Transverse colon (tissue), 4 donors: ENCODE measurements around the gene CCNL1. TPM values are rescaled to one million over a fixed set of nuclear protein-coding genes. Genes with fewer than 3 reads are reported as not detected.
"Not testable (repeated sequence)": the region's sequence is repeated elsewhere in the genome, so short reads cannot be mapped to it uniquely, and the experiment has no call there.

Experiments used
- DNase-seq: peaks from one replicate; pipeline ENCODE4 v3.0.0-alpha.2; 2019
- H3K27ac ChIP-seq, 4 donors: fragments of 200-600 bp; sonication (generic); 2 replicates each; pipeline ENCODE4 v1.5.1; 2016 to 2018; ENCODE audit warnings: inconsistent platforms in 4 of 4
- H3K27me3 ChIP-seq: fragments of 200-600 bp; sonication (generic); 2 replicates; pipeline ENCODE4 v1.5.1; 2017; ENCODE audit warnings: inconsistent platforms
- H3K36me3 ChIP-seq, 4 donors: fragments of 200-600 bp; sonication (generic); 2 replicates each; pipeline ENCODE4 v1.5.1; 2017 to 2019; ENCODE audit warnings: inconsistent platforms in 4 of 4
- H3K4me1 ChIP-seq, 4 donors: fragments of 200-600 bp; sonication (generic); 2 replicates each; pipeline ENCODE4 v1.5.1; 2017 to 2020; ENCODE audit warnings: inconsistent platforms in 4 of 4
- H3K4me3 ChIP-seq, 4 donors: fragments of 200-600 bp; sonication (generic); 1 replicate in 1 of 4; 2 replicates in 3 of 4; pipeline versions ENCODE4 v1.5.1 to v1.6.1; 2017 to 2019; ENCODE audit warnings: inconsistent platforms in 4 of 4
- H3K9me3 ChIP-seq, 2 donors: fragments of 200-600 bp; sonication (generic); 2 replicates each; pipeline ENCODE4 v1.5.1; 2017 to 2019; ENCODE audit warnings: inconsistent platforms in 2 of 2
- CTCF ChIP-seq, 5 experiments: fragments of 200-600 bp in 3 of 5; fragments of 450-650 bp in 2 of 5; sonication (generic) in 3 of 5; IDR thresholded peaks; 1 replicate in 2 of 5; 2 replicates in 3 of 5; pipeline ENCODE4 v1.5.1; 2016 to 2017; ENCODE audit warnings: antibody characterized with exemption in 5 of 5, inconsistent platforms in 3 of 5, mild to moderate bottlenecking in 2 of 5, moderate library complexity in 1 of 5
- EP300 ChIP-seq: sonication (generic); formaldehyde crosslinking; IDR thresholded peaks from one replicate; pipeline ENCODE4 v1.6.1; 2017; ENCODE audit warnings: antibody characterized with exemption, low read depth
- POLR2A ChIP-seq: fragments of 450-650 bp; IDR thresholded peaks from one replicate; pipeline ENCODE4 v1.6.1; 2016; ENCODE audit warnings: antibody characterized with exemption, mild to moderate bottlenecking, moderate library complexity
- POLR2AphosphoS5 ChIP-seq, 3 donors: sonication (generic); formaldehyde crosslinking; IDR thresholded peaks; one replicate each; pipeline ENCODE4 v1.6.1; 2016; ENCODE audit warnings: antibody characterized with exemption in 3 of 3
- WGBS, 2 donors: methylation state at CpG; one replicate each; pipeline ENCODE4 v1.1.5; 2018; ENCODE audit warnings: low coverage in 1 of 2; 5-methylcytosine and 5-hydroxymethylcytosine counted together
- in situ Hi-C, 4 donors: fragments of 200-750 bp; cut with MboI; loops; one replicate each; pipeline versions ENCODE4 v1.15.0 to v1.15.1; 2017; ENCODE audit warnings: low sequenced_read_pairs in 3 of 4, low pct_ligation_motif_present in 1 of 4, low pct_unique_long_range_greater_than_20kb in 1 of 4
- intact Hi-C: fragments of 100-400 bp; cut with DNase I; formaldehyde crosslinking; loops from one replicate; pipeline ENCODE4 v1.15.1; 2023; ENCODE audit warnings: low total_unique reads
- total RNA-seq, 4 donors: library from RNA; depleted of rRNA; stranded (reverse); fragments of >200 nt; gene quantifications; one replicate each; pipeline ENCODE4 v1.1.0, GENCODE V29; 2016

Gene CCNL1
- total RNA-seq, 4 donors from 2014 or later = 288 to 422 (median 308) TPM

DNA sequence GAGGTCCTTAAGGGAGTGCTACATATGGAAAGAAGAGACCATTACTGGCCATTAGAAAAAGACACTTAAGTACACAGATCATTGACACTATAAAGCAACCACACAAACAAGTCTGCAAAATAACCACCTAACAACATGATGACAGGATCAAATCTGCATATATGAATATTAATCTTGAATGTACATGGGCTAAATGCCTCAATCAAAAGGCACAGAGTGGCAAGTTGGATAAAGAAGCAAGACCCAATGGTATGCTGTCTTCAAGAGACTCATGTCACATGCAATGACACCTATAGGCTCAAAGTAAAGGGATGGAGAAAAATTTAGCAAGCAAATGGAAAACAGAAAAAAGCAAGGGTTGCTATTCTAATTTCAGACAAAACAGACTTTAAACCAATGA, 28.4 kb upstream of the CCNL1 start:
- in situ Hi-C loops = no loop called here
- Histone ChIP-seq H3K27me3 (no peaks in the 10 kb centered on the region), H3K27ac (no peak overlapping the region), H3K4me3 (no peak overlapping the region), H3K36me3 (peaks cover 0 to 7% (median 2%) of the 10 kb centered on the region in 4 donors), H3K4me1 (no peaks in the 10 kb centered on the region), H3K9me3 (peaks cover 20 to 26% of the 10 kb centered on the region in 2 donors)
- no peak for TF ChIP-seq POLR2AphosphoS5 (IDR thresholded peaks at IDR 0.05)
- TF ChIP-seq POLR2A = no peak
- intact Hi-C loops = no loop called here
- DNase-seq = no peak

DNA sequence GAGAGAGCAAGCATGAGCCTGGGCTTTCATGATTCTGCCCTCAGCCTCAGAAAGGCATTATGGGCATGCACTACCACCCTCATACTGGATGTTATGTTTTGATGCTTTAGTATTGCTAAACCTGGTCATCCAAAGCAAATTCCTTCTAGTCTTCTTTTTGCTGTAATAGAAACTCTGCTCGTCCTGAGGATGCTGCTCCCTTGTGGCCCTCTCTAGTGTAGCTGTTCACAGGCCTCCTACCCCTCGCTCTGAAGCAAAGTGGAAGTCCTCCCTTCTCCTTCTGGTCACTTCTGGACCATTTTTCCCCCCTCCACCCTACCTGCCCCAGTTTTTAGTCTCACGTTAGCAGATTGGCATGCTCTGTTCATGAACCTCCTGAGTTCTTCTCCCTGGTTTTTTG, 22.9 kb upstream of the CCNL1 start:
- no peak overlapping the region for H3K4me3 ChIP-seq
- no peak for DNase-seq
- H3K9me3 ChIP-seq = peaks cover 4 to 13% of the 10 kb centered on the region in 2 donors
- WGBS, 2 donors = 85 to 100% methylated on average over 1 to 3 of the region's 3 CpGs
- in situ Hi-C loops (no loop called here), intact Hi-C loops (no loop called here)
- H3K36me3 ChIP-seq = peaks cover 0 to 7% (median 2%) of the 10 kb centered on the region in 4 donors
- TF ChIP-seq EP300 (no peak), CTCF (IDR thresholded peaks at IDR 0.05) (no peak), POLR2A (no peak), POLR2AphosphoS5 (IDR thresholded peaks at IDR 0.05) (no peak)
- no peaks in the 10 kb centered on the region for H3K27me3 ChIP-seq
- H3K4me1 ChIP-seq = no peaks in the 10 kb centered on the region
- H3K27ac ChIP-seq = no peak overlapping the region

- peaks cover 0 to 6% (median 2%) of the 10 kb centered on the region in 4 donors for H3K36me3 ChIP-seq
- H3K27me3 ChIP-seq = no peaks in the 10 kb centered on the region
- no peaks in the 10 kb centered on the region for H3K9me3 ChIP-seq
- no peak for DNase-seq
- intact Hi-C loops (no loop called here), in situ Hi-C loops (no loop called here)
- peaks cover 6 to 15% (median 9%) of the 10 kb centered on the region in 4 donors for H3K4me1 ChIP-seq
- H3K4me3 ChIP-seq = no peak overlapping the region
- H3K27ac ChIP-seq = no peak overlapping the region
- TF ChIP-seq CTCF (IDR thresholded peaks at IDR 0.05) (no peak), EP300 (no peak), POLR2A (no peak), POLR2AphosphoS5 (IDR thresholded peaks at IDR 0.05) (no peak)
- 60 to 100% methylated on average over 1 to 2 of the region's 2 CpGs for WGBS, 2 donors
Measured at GRCh38 chr3:157180262-157180661, 20.3 kb upstream of the CCNL1 start.

- in situ Hi-C loops = no loop called here
- intact Hi-C loops = no loop called here
- WGBS, 2 donors = 98% methylated on average over 13 of the region's 27 CpGs; no CpG with 5 or more reads in 1 of the 2 donors
- Histone ChIP-seq H3K36me3 (no peaks in the 10 kb centered on the region), H3K4me3 (no peak overlapping the region), H3K27ac (no peak overlapping the region), H3K9me3 (no peaks in the 10 kb centered on the region), H3K27me3 (no peaks in the 10 kb centered on the region), H3K4me1 (peaks cover 6 to 15% (median 10%) of the 10 kb centered on the region in 4 donors)
- DNase-seq = no peak
- TF ChIP-seq POLR2A (no peak), EP300 (no peak), POLR2AphosphoS5 (IDR thresholded peaks at IDR 0.05) (no peak), CTCF (IDR thresholded peaks at IDR 0.05) (no peak)
Measured at GRCh38 chr3:157179365-157179803, 19.4 kb upstream of the CCNL1 start.

DNA sequence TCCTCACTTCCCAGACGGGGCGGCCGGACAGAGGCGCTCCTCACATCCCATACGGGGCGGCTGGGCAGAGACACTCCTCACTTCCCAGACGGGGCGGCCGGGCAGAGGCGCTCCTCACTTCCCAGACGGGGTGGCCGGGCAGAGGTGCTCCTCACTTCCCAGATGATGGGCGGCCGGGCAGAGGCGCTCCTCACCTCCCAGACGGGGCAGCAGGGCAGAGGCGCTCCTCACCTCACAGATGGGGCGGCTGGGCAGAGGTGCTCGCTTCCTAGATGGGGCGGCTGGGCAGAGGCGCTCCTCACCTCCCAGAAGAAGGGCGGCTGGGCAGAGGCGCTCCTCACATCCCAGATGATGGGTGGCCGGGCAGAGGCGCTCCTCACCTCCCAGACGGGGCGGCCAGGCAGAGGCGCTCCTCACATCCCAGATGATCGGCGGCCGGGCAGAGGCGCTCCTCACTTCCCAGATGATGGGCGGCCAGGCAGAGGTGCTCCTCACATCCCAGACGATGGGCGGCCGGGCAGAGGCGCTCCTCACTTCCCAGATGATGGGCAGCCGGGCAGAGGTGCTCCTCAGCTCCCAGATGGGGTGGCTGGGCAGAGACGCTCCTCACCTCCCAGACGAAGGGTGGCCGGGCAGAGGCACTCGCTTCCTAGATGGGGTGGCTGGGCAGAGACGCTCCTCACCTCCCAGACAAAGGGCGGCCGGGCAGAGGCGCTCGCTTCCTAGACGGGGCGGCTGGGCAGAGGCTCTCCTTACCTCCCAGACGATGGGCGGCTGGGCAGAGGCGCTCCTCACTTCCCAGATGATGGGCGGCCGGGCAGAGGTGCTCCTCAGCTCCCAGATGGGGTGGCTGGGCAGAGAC, 18.8 kb upstream of the CCNL1 start:
- H3K27me3 ChIP-seq, in situ Hi-C loops, intact Hi-C loops, H3K9me3 ChIP-seq, H3K36me3 ChIP-seq, H3K27ac ChIP-seq, DNase-seq, H3K4me3 ChIP-seq: not testable (repeated sequence)
- whole genome bisulfite sequencing, 2 donors = 94% methylated on average over 42 of the region's 54 CpGs; no CpG with 5 or more reads in 1 of the 2 donors
- H3K4me1 ChIP-seq = peaks cover 10 to 21% (median 16%) of the 10 kb centered on the region in 4 donors

DNA sequence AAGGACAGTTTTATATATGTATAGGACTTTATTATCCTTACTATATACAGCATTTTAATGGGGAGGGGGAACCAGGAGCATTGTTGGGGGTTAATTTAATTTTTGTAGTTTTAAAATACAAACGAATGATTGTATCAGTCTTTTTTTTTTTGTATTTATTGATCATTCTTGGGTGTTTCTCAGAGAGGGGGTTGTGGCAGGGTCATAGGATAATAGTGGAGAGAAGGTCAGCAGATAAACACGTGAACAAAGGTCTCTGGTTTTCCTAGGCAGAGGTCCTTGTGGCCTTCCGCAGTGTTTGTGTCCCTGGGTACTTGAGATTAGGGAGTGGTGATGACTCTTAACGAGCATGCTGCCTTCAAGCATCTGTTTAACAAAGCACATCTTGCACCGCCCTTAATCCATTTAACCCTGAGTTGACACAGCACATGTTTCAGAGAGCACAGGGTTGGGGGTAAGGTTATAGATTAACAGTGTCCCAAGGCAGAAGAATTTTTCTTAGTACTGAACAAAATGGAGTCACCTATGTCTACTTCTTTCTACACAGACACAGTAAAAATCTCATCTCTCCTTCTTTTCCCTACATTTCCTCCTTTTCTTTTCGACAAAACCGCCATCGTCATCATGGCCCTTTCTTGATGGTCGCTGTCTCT, 18.0 kb upstream of the CCNL1 start:
- in situ Hi-C loops, H3K4me3 ChIP-seq, intact Hi-C loops, H3K27ac ChIP-seq, H3K27me3 ChIP-seq, DNase-seq, H3K9me3 ChIP-seq, H3K36me3 ChIP-seq: not testable (repeated sequence)
- peaks cover 10 to 26% (median 18%) of the 10 kb centered on the region in 4 donors for H3K4me1 ChIP-seq
- 74 to 91% methylated on average over 3 to 9 of the region's 9 CpGs for WGBS, 2 donors
